NCI-H1105 (cell line): ENCODE data around the gene FLYWCH1.

Experiments
- DNase-seq: peaks from one replicate; lab custom pipeline; 2025; lab: John Stamatoyannopoulos, UW

The FLYWCH1 gene

GRCh38 chr16:2911638-2912329 lies at the start of gene FLYWCH1:
FLYWCH1 (plus strand) TSS chr16:2911931; CDS start chr16:2929686, 17,755 bp downstream.
- DNase-seq = peak; percentile 88

- DNase-seq = no peak
Measured at GRCh38 chr16:2865651-2866050, 46.1 kb upstream of the FLYWCH1 start.

- no peak for DNase-seq
Measured at GRCh38 chr16:2866431-2866830, 45.3 kb upstream of the FLYWCH1 start.

GRCh38 chr16:2867661-2867986 lies 44.1 kb upstream of the FLYWCH1 start:
- no peak for DNase-seq

- peak; percentile 73 for DNase-seq
Measured at GRCh38 chr16:2867987-2868789, 43.5 kb upstream of the FLYWCH1 start.

GRCh38 chr16:2871926-2872325 lies 39.8 kb upstream of the FLYWCH1 start:
- no peak for DNase-seq

GRCh38 chr16:2874032-2874911 lies 37.5 kb upstream of the FLYWCH1 start:
- no peak for DNase-seq

- peak; percentile 11 for DNase-seq
Measured at GRCh38 chr16:2874912-2875362, 36.8 kb upstream of the FLYWCH1 start.

- no peak for DNase-seq
Measured at GRCh38 chr16:2879854-2880508, 31.8 kb upstream of the FLYWCH1 start.

- DNase-seq = no peak
Measured at GRCh38 chr16:2881783-2882649, 29.7 kb upstream of the FLYWCH1 start.

- peak; percentile 87 for DNase-seq
Measured at GRCh38 chr16:2882650-2883457, 28.9 kb upstream of the FLYWCH1 start, which contains the start of gene FLYWCH2. FLYWCH2 (plus strand) TSS chr16:2883215; CDS start chr16:2896450, 13,235 bp downstream.

- DNase-seq = no peak
Measured at GRCh38 chr16:2883458-2883908, 28.2 kb upstream of the FLYWCH1 start.

- DNase-seq = no peak
Measured at GRCh38 chr16:2884041-2884451, 27.7 kb upstream of the FLYWCH1 start.

GRCh38 chr16:2894231-2894630 lies 17.5 kb upstream of the FLYWCH1 start:
- no peak for DNase-seq

GRCh38 chr16:2895813-2896212 lies 15.9 kb upstream of the FLYWCH1 start:
- DNase-seq = no peak

GRCh38 chr16:2896480-2897010 lies 15.2 kb upstream of the FLYWCH1 start:
- DNase-seq = no peak

GRCh38 chr16:2897110-2897509 lies 14.6 kb upstream of the FLYWCH1 start:
- DNase-seq = no peak

GRCh38 chr16:2898831-2899563 lies 12.7 kb upstream of the FLYWCH1 start:
- no peak for DNase-seq

GRCh38 chr16:2899564-2900072 lies 12.1 kb upstream of the FLYWCH1 start:
- no peak for DNase-seq
